ENCODE results near the gene MARCHF4. TPM values are rescaled to one million over a fixed set of nuclear protein-coding genes. Genes with fewer than 3 reads are reported as not detected.

MARCHF4 gene
- total and polyA plus RNA-seq, 3 experiments from 2014 or later, result not detected

DNA sequence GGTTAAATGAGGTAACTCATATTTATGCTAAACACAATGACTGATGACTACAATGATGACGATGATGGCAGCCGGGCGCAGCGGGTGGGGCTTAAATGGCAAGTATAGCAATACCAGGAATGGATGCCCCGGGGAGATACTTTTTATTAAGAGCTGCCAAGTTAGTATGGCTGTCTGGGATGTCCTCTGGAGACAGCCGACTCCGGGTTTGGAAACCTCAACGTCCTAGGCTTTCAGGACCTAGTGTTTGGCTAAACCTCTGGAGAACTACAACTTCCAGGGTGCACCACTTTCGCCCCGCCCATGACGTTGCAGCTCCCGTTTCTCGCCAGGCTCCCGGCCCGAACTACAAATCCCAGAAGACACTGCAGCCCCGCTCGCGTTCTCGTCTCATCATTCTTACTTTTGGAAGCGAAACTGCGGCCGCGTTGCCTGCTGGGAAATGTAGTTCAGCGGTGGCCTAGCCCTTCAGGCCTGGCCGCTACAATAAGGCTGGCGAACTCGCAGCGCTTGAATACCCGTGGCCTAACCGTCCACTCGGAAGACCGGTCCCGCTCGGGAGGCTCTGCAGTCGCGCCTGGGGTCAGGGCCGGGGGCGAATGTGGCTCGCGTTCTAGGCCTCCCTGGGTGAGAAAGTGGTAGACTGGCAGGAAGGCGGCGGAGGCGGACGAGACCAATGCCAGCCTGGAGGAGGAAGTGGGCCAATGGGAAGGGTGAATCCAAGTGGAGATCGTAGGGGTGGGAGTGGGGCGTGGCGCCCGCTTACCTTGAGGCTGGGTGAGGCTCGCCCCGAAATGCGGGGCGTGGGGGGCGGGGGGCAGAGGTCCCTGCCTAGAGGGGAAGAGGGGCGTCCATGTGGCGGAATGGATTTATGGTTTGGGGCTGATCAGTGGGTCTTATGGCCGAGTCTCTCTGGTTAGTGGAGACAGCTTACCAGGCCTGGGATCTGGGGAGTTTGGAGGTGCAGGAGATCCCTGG, 40.0 kb upstream of the MARCHF4 start, which contains the start of gene SMARCAL1:
SMARCAL1 (plus strand) TSS at position 463 of the 978 bp plus-strand sequence. CDS start 2,221 bp downstream, outside the sequence.
- peak within 1 kb of the TSS; percentile 87 to 100 (median 98) for H3K27ac Mint-ChIP-seq
- H3K27me3 Mint-ChIP-seq, result peaks cover 0 to 5% of the 10 kb centered on the region in 2 donors
- Histone ChIP-seq H3K9me3 (ENCODE audit: low read length) (no peaks in the 10 kb centered on the region), H3K4me1 (ENCODE audit: insufficient read depth, low read length) (peaks cover 3% of the 10 kb centered on the region), H3K36me3 (ENCODE audit: insufficient read depth, low read length) (no peaks in the 10 kb centered on the region), H3K27ac (ENCODE audit: low read depth, low read length) (peak within 1 kb of the TSS; percentile 87), H3K27me3 (ENCODE audit: insufficient read depth, low read length, poor library complexity, severe bottlenecking) (no peaks in the 10 kb centered on the region), H3K4me3 (ENCODE audit: low read length) (peak within 1 kb of the TSS; percentile 92)
- peak; percentile 96 to 98 (median 96) for DNase-seq
- no peaks in the 10 kb centered on the region for H3K9me3 Mint-ChIP-seq
- ChIA-PET POLR2A (interaction anchor here (1.0 kb wide), 2 partner anchors 87 to 331 kb away, joined by 3 to 5 read pairs; partner anchors contain the start of genes PECR and RPL37A), CTCF (interaction anchor here (1.0 kb wide), 1 partner anchor 9 kb away, joined by 3 read pairs; no protein-coding TSS in a partner anchor)
- peaks cover 22 to 38% (median 26%) of the 10 kb centered on the region in 3 donors for H3K4me1 Mint-ChIP-seq
- H3K36me3 Mint-ChIP-seq, result peaks cover under 1 to 33% (median under 1%) of the 10 kb centered on the region in 3 donors
- peak within 1 kb of the TSS; percentile 95 to 99 (median 97) for H3K4me3 Mint-ChIP-seq

DNA sequence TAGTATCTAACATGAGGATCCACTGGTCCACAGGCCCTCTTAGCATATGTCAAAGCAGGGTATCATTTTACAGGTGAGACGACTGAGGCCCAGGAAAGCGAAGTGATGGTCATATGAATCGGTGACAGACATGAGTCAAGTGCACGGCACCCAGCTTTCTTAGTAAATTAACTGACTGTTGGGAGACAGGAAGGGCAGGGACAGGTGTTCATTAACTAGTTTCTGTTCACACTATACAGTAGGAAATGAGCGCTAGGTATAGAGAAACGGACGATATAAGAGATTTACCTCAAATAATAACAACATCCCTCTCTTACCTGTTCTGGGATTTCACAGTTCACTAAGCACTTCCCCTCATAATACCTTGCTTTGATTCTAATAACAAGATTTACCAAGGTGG, 38.3 kb upstream of the MARCHF4 start:
- POLR2A ChIA-PET, result no interaction called here
- H3K27ac ChIP-seq (ENCODE audit: low read depth, low read length), result no peak overlapping the region
- Mint-ChIP-seq H3K27me3 (peaks cover 2 to 5% of the 10 kb centered on the region in 2 donors), H3K27ac (peak overlapping the region in 2 of 8 donors; percentile 13 to 29), H3K9me3 (no peaks in the 10 kb centered on the region), H3K4me1 (peaks cover 21 to 29% (median 22%) of the 10 kb centered on the region in 3 donors), H3K36me3 (peaks cover 0 to 18% (median 0%) of the 10 kb centered on the region in 3 donors), H3K4me3 (peak overlapping the region in 2 of 7 donors; percentile 6 to 35)
- no peaks in the 10 kb centered on the region for H3K27me3 ChIP-seq (ENCODE audit: insufficient read depth, low read length, poor library complexity, severe bottlenecking)
- H3K4me3 ChIP-seq (ENCODE audit: low read length), result no peak overlapping the region
- no peaks in the 10 kb centered on the region for H3K4me1 ChIP-seq (ENCODE audit: insufficient read depth, low read length)
- H3K9me3 ChIP-seq (ENCODE audit: low read length), result no peaks in the 10 kb centered on the region
- no peaks in the 10 kb centered on the region for H3K36me3 ChIP-seq (ENCODE audit: insufficient read depth, low read length)
- CTCF ChIA-PET, result interaction anchor here (1.1 to 1.3 kb wide), 2 partner anchors 10 to 58 kb away, joined by 3 to 4 read pairs; no protein-coding TSS in a partner anchor
- no peak for DNase-seq

DNA sequence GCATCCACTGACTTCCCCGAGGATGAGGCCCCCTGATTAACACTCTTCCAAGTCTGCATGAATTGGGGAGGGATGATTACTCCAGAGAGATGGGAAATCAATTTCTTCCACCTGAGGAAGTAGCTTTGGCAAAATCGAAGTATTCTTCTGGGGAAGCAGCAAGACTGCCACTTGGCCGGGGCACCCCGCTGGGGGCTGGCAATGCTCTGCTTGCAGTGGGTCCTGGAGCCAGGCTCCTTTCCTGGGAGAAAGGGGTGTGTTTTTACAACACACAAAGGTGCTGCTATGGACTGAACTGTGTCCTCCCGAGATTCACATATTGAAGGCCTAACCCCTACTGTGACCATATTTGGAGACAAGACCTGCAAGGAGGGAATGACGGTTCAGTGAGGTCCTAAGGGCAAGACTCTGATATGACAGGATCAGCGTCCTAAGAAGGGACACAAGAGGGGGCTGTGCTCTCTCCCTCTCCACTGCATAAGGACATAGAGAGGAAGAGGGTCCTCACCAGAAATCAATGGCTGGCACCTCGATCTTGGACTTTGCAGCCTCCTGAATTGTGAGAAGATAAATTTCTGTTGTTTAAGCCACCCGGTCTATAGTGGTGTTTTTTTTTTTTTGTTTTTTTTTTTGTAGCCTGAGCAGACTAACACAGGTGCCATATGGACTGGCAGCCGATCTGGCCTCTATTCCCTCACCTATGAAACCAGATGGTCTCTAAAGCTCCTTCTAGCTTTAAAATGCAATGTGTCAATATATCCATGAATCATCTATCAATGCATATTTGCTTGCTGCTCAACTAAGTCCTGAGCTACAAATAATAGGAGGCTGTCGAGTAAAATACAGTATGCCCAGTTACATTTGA, 36.4 kb upstream of the MARCHF4 start:
- peaks cover 3 to 5% of the 10 kb centered on the region in 2 donors for H3K27me3 Mint-ChIP-seq
- H3K4me3 Mint-ChIP-seq, result no peak overlapping the region
- no peak for DNase-seq
- Histone ChIP-seq H3K27ac (ENCODE audit: low read depth, low read length) (no peak overlapping the region), H3K36me3 (ENCODE audit: insufficient read depth, low read length) (no peaks in the 10 kb centered on the region), H3K27me3 (ENCODE audit: insufficient read depth, low read length, poor library complexity, severe bottlenecking) (no peaks in the 10 kb centered on the region), H3K4me1 (ENCODE audit: insufficient read depth, low read length) (no peaks in the 10 kb centered on the region), H3K4me3 (ENCODE audit: low read length) (no peak overlapping the region), H3K9me3 (ENCODE audit: low read length) (no peaks in the 10 kb centered on the region)
- H3K9me3 Mint-ChIP-seq, result no peaks in the 10 kb centered on the region
- H3K27ac Mint-ChIP-seq, result no peak overlapping the region
- ChIA-PET CTCF (no interaction called here), POLR2A (no interaction called here)
- peaks cover 19 to 22% (median 21%) of the 10 kb centered on the region in 3 donors for H3K4me1 Mint-ChIP-seq
- H3K36me3 Mint-ChIP-seq, result peaks cover 0 to 6% (median 0%) of the 10 kb centered on the region in 3 donors

DNA sequence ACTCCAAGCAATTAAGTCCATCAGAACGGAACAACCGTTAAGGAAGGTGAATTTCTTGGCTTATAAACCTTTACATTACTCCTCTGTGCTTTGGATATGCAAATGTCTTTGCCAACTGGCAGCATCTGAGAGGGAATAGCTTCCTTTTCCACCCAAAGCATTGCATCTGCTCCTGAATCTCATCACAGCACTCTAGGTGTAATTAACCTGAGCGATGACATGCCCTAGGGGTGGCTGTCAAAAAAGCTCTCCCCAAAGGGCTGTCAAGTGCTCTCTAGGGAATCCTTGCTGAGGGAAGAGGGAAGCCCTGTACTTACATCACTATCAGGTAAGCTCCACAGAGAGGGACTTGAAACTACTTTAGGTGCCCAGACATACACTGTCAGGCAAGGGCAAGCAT, 34.5 kb upstream of the MARCHF4 start:
- H3K9me3 Mint-ChIP-seq, result no peaks in the 10 kb centered on the region
- no peak overlapping the region for H3K27ac Mint-ChIP-seq
- POLR2A ChIA-PET, result interaction anchor here (0.6 kb wide), 1 partner anchor 35 kb away, joined by 3 read pairs; no protein-coding TSS in a partner anchor
- peaks cover 4% of the 10 kb centered on the region in 3 donors for H3K4me1 Mint-ChIP-seq
- no peaks in the 10 kb centered on the region for H3K36me3 ChIP-seq (ENCODE audit: insufficient read depth, low read length)
- H3K4me3 ChIP-seq (ENCODE audit: low read length), result no peak overlapping the region
- H3K9me3 ChIP-seq (ENCODE audit: low read length), result no peaks in the 10 kb centered on the region
- no peak overlapping the region for H3K4me3 Mint-ChIP-seq
- H3K4me1 ChIP-seq (ENCODE audit: insufficient read depth, low read length), result no peaks in the 10 kb centered on the region
- H3K27me3 Mint-ChIP-seq, result peaks cover 3 to 5% of the 10 kb centered on the region in 2 donors
- CTCF ChIA-PET, result interaction anchor here (1.6 kb wide), 1 partner anchor 10 kb away, joined by 4 read pairs; no protein-coding TSS in a partner anchor
- no peak for DNase-seq
- no peaks in the 10 kb centered on the region for H3K27me3 ChIP-seq (ENCODE audit: insufficient read depth, low read length, poor library complexity, severe bottlenecking)
- no peak overlapping the region for H3K27ac ChIP-seq (ENCODE audit: low read depth, low read length)
- no peaks in the 10 kb centered on the region for H3K36me3 Mint-ChIP-seq

DNA sequence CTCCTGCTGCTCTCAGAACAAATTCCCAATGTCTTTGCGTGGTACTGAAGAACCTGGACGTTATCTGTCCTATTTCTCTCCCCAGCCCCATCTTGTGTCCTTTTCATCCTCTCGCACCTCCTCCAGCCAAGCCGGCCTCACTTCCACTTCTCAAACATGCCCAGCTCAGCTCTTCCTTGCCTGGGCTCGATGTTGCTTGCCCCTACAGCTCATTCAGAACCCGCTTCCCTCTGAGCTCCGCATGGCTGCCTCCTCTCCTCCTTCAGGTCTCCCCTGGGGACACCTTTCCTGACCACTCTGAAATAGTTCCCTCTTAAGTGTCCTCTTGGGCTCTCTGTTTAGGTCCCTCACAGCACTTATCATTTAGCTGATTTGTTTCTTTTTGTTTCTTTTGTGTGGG, 33.3 kb upstream of the MARCHF4 start:
- POLR2A ChIA-PET, result no interaction called here
- no peaks in the 10 kb centered on the region for H3K9me3 ChIP-seq (ENCODE audit: low read length)
- H3K4me1 ChIP-seq (ENCODE audit: insufficient read depth, low read length), result no peaks in the 10 kb centered on the region
- Mint-ChIP-seq H3K36me3 (no peaks in the 10 kb centered on the region), H3K27me3 (peaks cover 3 to 5% of the 10 kb centered on the region in 2 donors), H3K4me3 (no peak overlapping the region), H3K4me1 (peaks cover 0 to 2% (median 0%) of the 10 kb centered on the region in 3 donors), H3K9me3 (no peaks in the 10 kb centered on the region), H3K27ac (no peak overlapping the region)
- H3K36me3 ChIP-seq (ENCODE audit: insufficient read depth, low read length), result no peaks in the 10 kb centered on the region
- H3K4me3 ChIP-seq (ENCODE audit: low read length), result no peak overlapping the region
- DNase-seq, result no peak
- no peaks in the 10 kb centered on the region for H3K27me3 ChIP-seq (ENCODE audit: insufficient read depth, low read length, poor library complexity, severe bottlenecking)
- CTCF ChIA-PET, result interaction anchor here (1.1 to 4.2 kb wide), 5 partner anchors 11 to 188 kb away, joined by 3 to 30 read pairs (median 5); no protein-coding TSS in a partner anchor
- H3K27ac ChIP-seq (ENCODE audit: low read depth, low read length), result no peak overlapping the region

DNA sequence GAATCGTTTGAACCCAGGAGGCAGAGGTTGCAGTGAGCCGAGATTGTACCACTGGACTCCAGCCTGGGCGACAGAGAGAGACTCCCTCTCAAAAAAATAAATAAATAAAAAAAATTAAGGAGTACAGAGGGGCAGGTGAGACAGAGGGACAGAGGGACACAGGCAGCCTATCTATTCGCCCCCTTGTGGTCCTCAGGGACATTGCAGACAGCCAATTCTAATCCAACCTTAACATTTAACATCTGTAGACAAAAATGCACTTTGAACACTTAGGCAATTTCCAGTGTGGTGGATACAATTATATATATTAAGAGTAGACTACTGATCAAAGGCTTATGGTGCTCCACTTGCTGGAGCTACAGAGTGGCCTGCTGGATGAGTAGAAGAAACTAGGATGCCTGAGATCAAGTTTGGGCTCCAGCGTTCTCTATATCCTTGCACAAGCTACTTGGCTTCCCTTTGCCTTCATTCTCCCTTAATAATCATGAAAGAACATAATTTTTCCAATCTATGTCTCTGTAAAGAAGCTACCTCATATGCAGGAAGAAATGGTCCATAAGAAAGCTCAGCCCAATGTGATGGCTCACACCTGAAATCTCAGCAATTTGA, 31.8 kb upstream of the MARCHF4 start:
- H3K9me3 ChIP-seq (ENCODE audit: low read length), result no peaks in the 10 kb centered on the region
- H3K27me3 ChIP-seq (ENCODE audit: insufficient read depth, low read length, poor library complexity, severe bottlenecking), result no peaks in the 10 kb centered on the region
- H3K4me1 ChIP-seq (ENCODE audit: insufficient read depth, low read length), result no peaks in the 10 kb centered on the region
- peaks cover 3 to 5% of the 10 kb centered on the region in 2 donors for H3K27me3 Mint-ChIP-seq
- H3K27ac ChIP-seq (ENCODE audit: low read depth, low read length), result no peak overlapping the region
- no peak overlapping the region for H3K4me3 ChIP-seq (ENCODE audit: low read length)
- H3K4me1 Mint-ChIP-seq, result no peaks in the 10 kb centered on the region
- H3K36me3 ChIP-seq (ENCODE audit: insufficient read depth, low read length), result no peaks in the 10 kb centered on the region
- no peak overlapping the region for H3K27ac Mint-ChIP-seq
- no peak overlapping the region for H3K4me3 Mint-ChIP-seq
- ChIA-PET CTCF (interaction anchor here (0.7 to 4.2 kb wide), 27 partner anchors 9 to 294 kb away, joined by 3 to 30 read pairs (median 3); partner anchors contain the start of gene MARCHF4), POLR2A (no interaction called here)
- H3K9me3 Mint-ChIP-seq, result no peaks in the 10 kb centered on the region
- DNase-seq, result peak in 4 of 5 donors; percentile 11 to 40 (median 36)
- no peaks in the 10 kb centered on the region for H3K36me3 Mint-ChIP-seq

DNA sequence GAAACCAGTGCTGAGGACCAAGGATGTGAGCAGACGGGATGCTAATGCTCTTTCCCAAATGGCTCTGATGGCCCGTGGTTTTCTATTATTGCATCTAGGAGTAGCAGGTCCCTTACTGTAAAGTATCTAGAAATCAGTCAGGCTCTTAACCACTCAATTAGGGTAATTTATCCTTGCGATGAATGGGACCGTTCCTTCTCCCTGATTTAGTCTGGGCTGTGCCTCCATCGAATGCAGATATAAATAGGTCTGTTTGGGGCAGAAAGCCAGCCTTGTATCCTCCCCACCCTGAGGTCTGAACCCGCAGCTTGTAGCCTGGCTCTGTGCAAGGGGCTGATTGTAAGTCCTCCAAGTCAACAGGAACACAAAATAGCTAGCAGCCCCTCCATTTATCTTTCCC, 30.5 kb upstream of the MARCHF4 start:
- Mint-ChIP-seq H3K4me3 (no peak overlapping the region), H3K27me3 (peaks cover 0 to 3% of the 10 kb centered on the region in 2 donors), H3K27ac (no peak overlapping the region), H3K9me3 (no peaks in the 10 kb centered on the region), H3K4me1 (no peaks in the 10 kb centered on the region), H3K36me3 (no peaks in the 10 kb centered on the region)
- CTCF ChIA-PET, result interaction anchor here (1.1 to 4.2 kb wide), 4 partner anchors 12 to 96 kb away, joined by 3 to 30 read pairs (median 7); partner anchors contain the start of genes MARCHF4 and RPL37A
- no peak for DNase-seq
- Histone ChIP-seq H3K9me3 (ENCODE audit: low read length) (no peaks in the 10 kb centered on the region), H3K36me3 (ENCODE audit: insufficient read depth, low read length) (no peaks in the 10 kb centered on the region), H3K27me3 (ENCODE audit: insufficient read depth, low read length, poor library complexity, severe bottlenecking) (no peaks in the 10 kb centered on the region), H3K4me3 (ENCODE audit: low read length) (no peak overlapping the region), H3K27ac (ENCODE audit: low read depth, low read length) (no peak overlapping the region), H3K4me1 (ENCODE audit: insufficient read depth, low read length) (no peaks in the 10 kb centered on the region)
- POLR2A ChIA-PET, result no interaction called here

All from CD8-positive, alpha-beta memory T cell (primary cell).